ENCODE data around the gene SLC6A8.
"Not testable (repeated sequence)": the region's sequence is repeated elsewhere in the genome, so short reads cannot be mapped to it uniquely, and the experiment has no call there.

SLC6A8 gene

DNA sequence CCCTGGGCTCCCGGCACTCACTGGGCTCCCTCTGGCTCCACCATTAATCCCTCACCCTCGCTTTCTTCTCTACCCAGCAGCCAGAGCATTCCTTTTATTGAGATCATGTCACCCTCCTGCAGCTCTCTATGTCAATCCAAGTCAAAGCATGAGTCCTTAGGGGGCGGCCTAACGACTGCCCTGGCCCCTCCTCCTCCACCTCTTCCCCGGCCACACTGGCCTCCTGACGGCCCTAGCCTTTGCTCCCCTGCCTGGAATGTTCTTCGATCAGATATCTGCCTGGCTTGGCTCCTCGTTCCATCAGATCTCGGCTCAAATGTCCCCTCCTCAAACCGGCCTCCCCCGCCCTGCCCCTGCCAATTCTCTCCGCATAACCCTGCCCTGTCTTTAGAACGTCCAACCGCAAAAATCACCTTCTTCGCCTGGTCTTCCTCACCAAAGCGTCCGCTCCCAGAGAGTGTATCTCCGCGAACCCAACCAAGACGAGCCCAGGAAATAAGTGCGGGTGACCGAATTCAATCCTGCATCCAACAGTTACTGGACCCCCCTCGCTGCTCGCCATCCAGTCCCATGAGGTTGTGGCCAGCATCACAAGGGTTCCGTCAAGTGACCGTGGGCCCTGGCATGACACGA lies 13.4 kb upstream of the SLC6A8 start:
- Histone ChIP-seq H3K27me3 (ENCODE audit: insufficient read depth, low read depth) (no peaks in the 10 kb centered on the region), H3K27ac (no peak overlapping the region), H2AFZ (ENCODE audit: low read depth) (no peak overlapping the region), H4K20me1 (ENCODE audit: insufficient read depth) (no peaks in the 10 kb centered on the region), H3K4me3 (IDR thresholded peaks at IDR 0.05; ENCODE audit: insufficient read depth, low read depth, low read length) (no peak overlapping the region), H3K9ac (no peak overlapping the region), H3K36me3 (ENCODE audit: insufficient read depth) (no peaks in the 10 kb centered on the region), H3K4me1 (ENCODE audit: low read depth, poor library complexity, severe bottlenecking) (no peaks in the 10 kb centered on the region), H3K4me2 (no peak overlapping the region), H3K79me2 (ENCODE audit: insufficient read depth, low read depth) (no peaks in the 10 kb centered on the region)
- no peak for TF ChIP-seq CTCF (conservative IDR thresholded peaks at IDR 0.05; ENCODE audit: low read depth, low read length)

- Histone ChIP-seq H3K36me3 (ENCODE audit: insufficient read depth) (no peaks in the 10 kb centered on the region), H3K4me1 (ENCODE audit: low read depth, poor library complexity, severe bottlenecking) (no peaks in the 10 kb centered on the region), H3K4me3 (IDR thresholded peaks at IDR 0.05; ENCODE audit: insufficient read depth, low read depth, low read length) (no peak overlapping the region), H3K27me3 (ENCODE audit: insufficient read depth, low read depth) (no peaks in the 10 kb centered on the region), H3K27ac (no peak overlapping the region), H2AFZ (ENCODE audit: low read depth) (no peak overlapping the region), H3K9ac (no peak overlapping the region), H4K20me1 (ENCODE audit: insufficient read depth) (no peaks in the 10 kb centered on the region), H3K79me2 (ENCODE audit: insufficient read depth, low read depth) (no peaks in the 10 kb centered on the region), H3K4me2 (no peak overlapping the region)
- TF ChIP-seq CTCF (conservative IDR thresholded peaks at IDR 0.05; ENCODE audit: low read depth, low read length): no peak
Observed at GRCh38 chrX:153681175-153681574, 6.6 kb upstream of the SLC6A8 start.

DNA sequence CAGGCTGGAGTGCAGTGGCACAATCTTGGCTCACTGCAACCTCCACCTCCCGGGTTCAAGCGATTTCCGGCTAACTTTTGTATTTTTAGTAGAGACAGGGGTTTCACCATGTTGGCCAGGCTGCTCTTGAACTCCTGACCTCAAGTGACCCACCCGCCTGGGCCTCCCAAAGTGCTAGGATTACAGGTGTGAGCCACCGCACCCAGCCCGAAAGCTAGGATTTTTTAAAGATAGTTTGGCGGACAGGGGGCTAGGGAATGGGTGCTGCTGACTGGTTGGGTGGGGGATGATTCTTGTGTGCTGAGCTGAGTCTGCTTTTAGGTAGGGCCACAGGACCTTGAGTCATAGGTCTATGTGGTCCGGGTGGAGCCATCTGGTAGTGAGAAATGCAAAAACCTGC lies 4.2 kb upstream of the SLC6A8 start:
- H3K27ac ChIP-seq; H4K20me1 ChIP-seq (ENCODE audit: insufficient read depth); H2AFZ ChIP-seq (ENCODE audit: low read depth); H3K4me1 ChIP-seq (ENCODE audit: low read depth, poor library complexity, severe bottlenecking); H3K4me2 ChIP-seq; H3K36me3 ChIP-seq (ENCODE audit: insufficient read depth); H3K27me3 ChIP-seq (ENCODE audit: insufficient read depth, low read depth); H3K79me2 ChIP-seq (ENCODE audit: insufficient read depth, low read depth); H3K9ac ChIP-seq; H3K4me3 ChIP-seq (IDR thresholded peaks at IDR 0.05; ENCODE audit: insufficient read depth, low read depth, low read length): not testable (repeated sequence)

- Histone ChIP-seq H3K4me1 (ENCODE audit: low read depth, poor library complexity, severe bottlenecking) (no peaks in the 10 kb centered on the region), H3K4me2 (no peak overlapping the region), H3K27ac (no peak overlapping the region), H4K20me1 (ENCODE audit: insufficient read depth) (no peaks in the 10 kb centered on the region), H2AFZ (ENCODE audit: low read depth) (no peak overlapping the region), H3K9ac (no peak overlapping the region), H3K36me3 (ENCODE audit: insufficient read depth) (no peaks in the 10 kb centered on the region), H3K27me3 (ENCODE audit: insufficient read depth, low read depth) (no peaks in the 10 kb centered on the region), H3K79me2 (ENCODE audit: insufficient read depth, low read depth) (no peaks in the 10 kb centered on the region), H3K4me3 (IDR thresholded peaks at IDR 0.05; ENCODE audit: insufficient read depth, low read depth, low read length) (no peak overlapping the region)
- TF ChIP-seq CTCF (conservative IDR thresholded peaks at IDR 0.05; ENCODE audit: low read depth, low read length): no peak
Observed at GRCh38 chrX:153684467-153685155, 3.1 kb upstream of the SLC6A8 start.

DNA sequence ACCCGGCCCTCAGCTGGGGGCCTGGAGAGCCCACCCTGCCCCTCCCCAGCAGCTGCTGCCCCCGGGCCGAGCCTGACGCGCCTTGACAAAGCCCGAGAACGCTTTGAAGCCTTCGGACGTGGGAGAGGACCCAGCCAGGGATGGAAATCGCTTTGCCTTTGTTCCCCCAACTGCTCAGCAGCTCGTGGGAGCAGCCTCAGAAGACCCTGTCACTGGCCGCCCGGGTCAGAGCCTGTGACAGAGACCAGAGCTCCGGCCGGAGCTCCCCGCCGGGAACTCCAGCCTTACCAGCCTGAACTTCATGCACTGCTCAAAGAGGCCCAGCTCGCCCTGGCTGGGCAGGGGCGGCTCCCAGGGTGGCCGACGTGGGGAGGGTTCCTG lies 2.6 kb upstream of the SLC6A8 start:
- no peaks in the 10 kb centered on the region for H3K79me2 ChIP-seq (ENCODE audit: insufficient read depth, low read depth)
- no peak for TF ChIP-seq CTCF (conservative IDR thresholded peaks at IDR 0.05; ENCODE audit: low read depth, low read length)
- H3K4me3 ChIP-seq (IDR thresholded peaks at IDR 0.05; ENCODE audit: insufficient read depth, low read depth, low read length): no peak overlapping the region
- no peaks in the 10 kb centered on the region for H3K4me1 ChIP-seq (ENCODE audit: low read depth, poor library complexity, severe bottlenecking)
- H2AFZ ChIP-seq (ENCODE audit: low read depth): no peak overlapping the region
- H3K9ac ChIP-seq: no peak overlapping the region
- no peaks in the 10 kb centered on the region for H4K20me1 ChIP-seq (ENCODE audit: insufficient read depth)
- H3K27ac ChIP-seq: no peak overlapping the region
- no peak overlapping the region for H3K4me2 ChIP-seq
- H3K36me3 ChIP-seq (ENCODE audit: insufficient read depth): no peaks in the 10 kb centered on the region
- H3K27me3 ChIP-seq (ENCODE audit: insufficient read depth, low read depth): no peaks in the 10 kb centered on the region

All from KMS-11 (cell line).